K562 (cell line): ENCODE results near the gene TMEM107. TPM values are rescaled to one million over a fixed set of nuclear protein-coding genes. Genes with fewer than 3 reads are reported as not detected.

Source experiments
- ATF7 ChIP-seq: fragments of 450-650 bp; IDR thresholded peaks from 2 replicates; pipeline ENCODE4 v1.7.1; 2014; ENCODE audit warnings: mild to moderate bottlenecking, moderate library complexity
- CREM ChIP-seq: IDR thresholded peaks from 2 replicates; pipeline ENCODE4 v1.6.1; 2014; ENCODE audit warnings: antibody characterized with exemption, low read depth
- FIP1L1 ChIP-seq: fragments of 200-400 bp; formaldehyde crosslinking; IDR thresholded peaks from 2 replicates; pipeline ENCODE4 v1.6.1; 2018; ENCODE audit warnings: mild to moderate bottlenecking, low read depth, low read length; ENCODE audit not compliant: poor library complexity, severe bottlenecking
- GTF2E2 ChIP-seq: fragments of 200-800 bp; sonication (Bioruptor generic); IDR thresholded peaks from 2 replicates; pipeline ENCODE4 v1.6.1; 2016; ENCODE audit warnings: missing genetic modification characterization, missing compliant biosample characterization
- GTF2F1 ChIP-seq: IDR thresholded peaks from 2 replicates; pipeline ENCODE4 v1.6.1; 2011; ENCODE audit warnings: low read depth, low read length, improper control_type of control experiment
- HCFC1 ChIP-seq: IDR thresholded peaks from 2 replicates; pipeline ENCODE4 v1.6.1; 2012; ENCODE audit warnings: low read depth, low read length, improper control_type of control experiment
- HDAC6 ChIP-seq: IDR thresholded peaks from 2 replicates; pipeline ENCODE4 v1.6.1; 2012; ENCODE audit warnings: low read depth, mild to moderate bottlenecking, control low read depth, inconsistent platforms, low read length, moderate library complexity
- JUN ChIP-seq, 2 experiments: sonication (generic) in 1 of 2; formaldehyde crosslinking in 1 of 2; IDR thresholded peaks; 2 replicates each; pipeline versions ENCODE4 v1.6.1 to v1.8.0; 2012 to 2022; ENCODE audit warnings: borderline replicate concordance in 2 of 2, mild to moderate bottlenecking in 2 of 2, improper control_type of control experiment in 1 of 2, low read depth in 1 of 2, low read length in 1 of 2, missing genetic modification reagents in 1 of 2
- LARP7 ChIP-seq: fragments of 450-650 bp; IDR thresholded peaks from 2 replicates; pipeline ENCODE4 v1.6.1; 2016
- MAFK ChIP-seq: IDR thresholded peaks from 2 replicates; pipeline ENCODE4 v1.6.1; 2011; ENCODE audit warnings: low read length, improper control_type of control experiment
- NRF1 ChIP-seq, 2 experiments: fragments of 450-650 bp; IDR thresholded peaks in 1 of 2; conservative IDR thresholded peaks in 1 of 2; 2 replicates each; pipeline ENCODE4 v1.6.1; 2014; ENCODE audit warnings: mild to moderate bottlenecking in 2 of 2
- PHB ChIP-seq: fragments of 250-450 bp; sonication (Bioruptor Pico); IDR thresholded peaks from 2 replicates; pipeline ENCODE4 v1.5.0; 2021
- RBM22 ChIP-seq: fragments of 200-400 bp; formaldehyde crosslinking; IDR thresholded peaks from 2 replicates; pipeline ENCODE4 v1.6.1; 2018; ENCODE audit warnings: low read length, low read depth; ENCODE audit not compliant: poor library complexity, severe bottlenecking
- SMAD1 ChIP-seq: fragments of 150-350 bp; IDR thresholded peaks from 2 replicates; pipeline ENCODE4 v1.6.1; 2014; ENCODE audit warnings: low read length, low read depth; ENCODE audit not compliant: partially characterized antibody
- SRSF7 ChIP-seq: fragments of 200-400 bp; formaldehyde crosslinking; optimal IDR thresholded peaks from 2 replicates; pipeline ENCODE3; 2017; ENCODE audit warnings: mild to moderate bottlenecking, low read depth, low read length
- ZBTB12 ChIP-seq: fragments of 250-450 bp; sonication (Bioruptor Pico); IDR thresholded peaks from 2 replicates; pipeline ENCODE4 v1.4.0; 2020
- ZFX ChIP-seq: sonication (generic); formaldehyde crosslinking; IDR thresholded peaks from 2 replicates; pipeline ENCODE4 v1.8.0; 2022; ENCODE audit warnings: mild to moderate bottlenecking, missing genetic modification reagents, moderate library complexity
- ZNF143 ChIP-seq: sonication (generic); formaldehyde crosslinking; IDR thresholded peaks from 2 replicates; pipeline ENCODE4 v1.9.0; 2022; ENCODE audit warnings: mild to moderate bottlenecking, missing genetic modification reagents
- ZNF395 ChIP-seq: fragments of 200-800 bp; sonication (Bioruptor generic); IDR thresholded peaks from 2 replicates; pipeline ENCODE4 v1.6.1; 2017; ENCODE audit warnings: missing genetic modification characterization, missing compliant biosample characterization
- ZNF398 ChIP-seq: fragments of 250-450 bp; sonication (Bioruptor Pico); IDR thresholded peaks from 2 replicates; pipeline ENCODE4 v1.8.0; 2021; ENCODE audit warnings: moderate library complexity, mild to moderate bottlenecking, inconsistent platforms
- polyA plus RNA-seq, 8 experiments: library from polyadenylated mRNA; depleted of rRNA in 4 of 8; stranded (reverse) in 5 of 8; unstranded in 3 of 8; fragments of >200 nt; fragmentation: Nextera tagmentation in 2 of 8; fragmentation: Illumina TruSeq in 1 of 8; extraction: Ambion mirVana in 2 of 8; extraction: Trizol in 1 of 8; gene quantifications; 2 replicates each; pipeline versions ENCODE4 v1.2.1 to v1.2.3, GENCODE V29; 2011 to 2014; ENCODE audit warnings: inconsistent platforms in 1 of 8, missing spikeins in 1 of 8
- total RNA-seq, 7 experiments: library from RNA; depleted of rRNA in 6 of 7; stranded (reverse); fragments of >200 nt in 6 of 7; fragmentation: Illumina TruSeq in 2 of 7; extraction: Trizol in 2 of 7; gene quantifications; 2 replicates each; pipeline versions ENCODE4 v1.2.1 to v1.2.3, GENCODE V29; 2011 to 2021; ENCODE audit warnings: low replicate concordance in 1 of 7
- TF ChIP-seq, protein P1 (sequence below): fragments of 250-450 bp; sonication (Bioruptor Pico); IDR thresholded peaks from 2 replicates; pipeline ENCODE4 v1.4.0; 2020; ENCODE audit warnings: mild to moderate bottlenecking

The TMEM107 gene
- total and polyA plus RNA-seq, 9 of the 15 experiments (the other 6 are each of a cell fraction or from before 2014, with no cell fraction given): 7.1 to 26.2 (median 16.9) TPM

GRCh38 chr17:8151120-8151640, 25.0 kb downstream of the TMEM107 start (continued):
- TF ChIP-seq JUN (IDR thresholded peaks at IDR 0.05; ENCODE audit: borderline replicate concordance, low read depth, low read length): peak; percentile 14; the same call in 1 of the 2 replicates
- TF ChIP-seq JUN (CRISPR knock-in tag; IDR thresholded peaks at IDR 0.05; ENCODE audit: borderline replicate concordance): 0 out of 2 replicates have a peak, but pooled peaks have one; percentile 40
- TF ChIP-seq LARP7: no peak
- peak; percentile 88 for TF ChIP-seq RBM22
- TF ChIP-seq GTF2F1: 0 out of 2 replicates have a peak, but pooled peaks have one; percentile 35
- TF ChIP-seq HDAC6: no peak
- TF ChIP-seq HCFC1: 0 out of 2 replicates have a peak, but pooled peaks have one; percentile 20
- peak; percentile 19; the same call in 1 of the 2 replicates for TF ChIP-seq MAFK
- peak; percentile 96 to 97 for TF ChIP-seq NRF1 (conservative IDR thresholded peaks at IDR 0.05 in 1 of 2, IDR thresholded peaks at IDR 0.05 in 1 of 2)
- TF ChIP-seq GTF2E2 (tag): 0 out of 2 replicates have a peak, but pooled peaks have one; percentile 31
- TF ChIP-seq, protein P1, sequence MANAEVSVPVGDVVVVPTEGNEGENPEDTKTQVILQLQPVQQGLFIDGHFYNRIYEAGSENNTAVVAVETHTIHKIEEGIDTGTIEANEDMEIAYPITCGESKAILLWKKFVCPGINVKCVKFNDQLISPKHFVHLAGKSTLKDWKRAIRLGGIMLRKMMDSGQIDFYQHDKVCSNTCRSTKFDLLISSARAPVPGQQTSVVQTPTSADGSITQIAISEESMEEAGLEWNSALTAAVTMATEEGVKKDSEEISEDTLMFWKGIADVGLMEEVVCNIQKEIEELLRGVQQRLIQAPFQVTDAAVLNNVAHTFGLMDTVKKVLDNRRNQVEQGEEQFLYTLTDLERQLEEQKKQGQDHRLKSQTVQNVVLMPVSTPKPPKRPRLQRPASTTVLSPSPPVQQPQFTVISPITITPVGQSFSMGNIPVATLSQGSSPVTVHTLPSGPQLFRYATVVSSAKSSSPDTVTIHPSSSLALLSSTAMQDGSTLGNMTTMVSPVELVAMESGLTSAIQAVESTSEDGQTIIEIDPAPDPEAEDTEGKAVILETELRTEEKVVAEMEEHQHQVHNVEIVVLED (CRISPR knock-in tag): peak; percentile 65
- no peak for TF ChIP-seq ZNF398 (CRISPR knock-in tag)
- peak; percentile 69 for TF ChIP-seq ZFX
- peak; percentile 45 for TF ChIP-seq FIP1L1
- no peak for TF ChIP-seq SRSF7
- TF ChIP-seq PHB: no peak
- TF ChIP-seq ZNF143 (CRISPR knock-in tag): no peak
- TF ChIP-seq ZBTB12 (CRISPR knock-in tag): peak; percentile 65
- no peak for TF ChIP-seq SMAD1
- TF ChIP-seq CREM: peak; percentile 89
- TF ChIP-seq ATF7: peak; percentile 58; the same call in 1 of the 2 replicates
- no peak for TF ChIP-seq ZNF395 (CRISPR knock-in tag)
